ENCODE data around the gene TRIM24.

Gene TRIM24

DNA sequence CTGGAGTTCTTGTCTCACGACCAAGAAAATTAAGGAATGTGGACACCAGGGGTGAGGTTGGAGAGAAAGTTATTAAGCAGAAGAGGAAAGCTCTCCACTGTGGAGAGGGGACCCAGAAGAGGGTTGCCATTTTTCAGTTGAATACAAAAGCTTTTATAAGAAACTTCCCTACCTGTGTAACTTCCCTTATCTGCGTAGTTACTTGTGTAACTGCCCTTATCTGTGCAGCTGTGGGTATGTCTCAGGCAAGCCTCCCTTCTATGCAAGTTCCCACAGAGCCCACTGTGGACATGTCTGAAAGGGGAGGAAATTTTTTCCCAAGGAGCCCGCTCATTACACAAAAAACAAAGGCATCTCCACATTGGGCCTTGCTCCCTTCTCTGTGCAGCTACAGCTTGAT is 146.2 kb downstream of the TRIM24 start:
- Histone ChIP-seq H3F3A (ENCODE audit: low read depth) (no peaks in the 10 kb centered on the region; the same call in 1 of the 2 replicates), H3K79me2 (ENCODE audit: insufficient read depth, low read length) (no peaks in the 10 kb centered on the region), H3K27me3 (ENCODE audit: insufficient read depth, low read length, poor library complexity, severe bottlenecking) (no peaks in the 10 kb centered on the region), H3K36me3 (ENCODE audit: insufficient read depth, low read length) (no peaks in the 10 kb centered on the region), H3K4me3 (ENCODE audit: low read length, poor library complexity, severe bottlenecking) (no peak overlapping the region), H3K9me3 (ENCODE audit: insufficient read depth, low read depth, low read length) (peaks cover 4% of the 10 kb centered on the region; the same call in 1 of the 2 replicates), H3K9me2 (replicated peaks; ENCODE audit: low read depth, low read length) (no peaks in the 10 kb centered on the region), H4K20me1 (ENCODE audit: insufficient read depth, low read length, poor library complexity, severe bottlenecking) (no peaks in the 10 kb centered on the region), H3K4me1 (ENCODE audit: insufficient read depth, low read length, poor library complexity, severe bottlenecking) (peaks cover 51% of the 10 kb centered on the region), H3K4me2 (ENCODE audit: low read depth, low read length, poor library complexity, severe bottlenecking) (no peak overlapping the region), H3K9ac (ENCODE audit: low read depth, low read length, poor library complexity, severe bottlenecking) (no peak overlapping the region), H2AFZ (ENCODE audit: low read length) (no peak overlapping the region)
- TF ChIP-seq CTCF (conservative IDR thresholded peaks at IDR 0.05; ENCODE audit: low read length) (no peak), EZH2phosphoT487 (IDR thresholded peaks at IDR 0.05; ENCODE audit: borderline replicate concordance) (no peak)

GRCh38 chr7:138607216-138608126 is 147.4 kb downstream of the TRIM24 start:
- H3K4me1 ChIP-seq (ENCODE audit: insufficient read depth, low read length, poor library complexity, severe bottlenecking) = peaks cover 40% of the 10 kb centered on the region
- H3K27me3 ChIP-seq (ENCODE audit: insufficient read depth, low read length, poor library complexity, severe bottlenecking) = no peaks in the 10 kb centered on the region
- peaks cover 4% of the 10 kb centered on the region; the same call in 1 of the 2 replicates for H3K9me3 ChIP-seq (ENCODE audit: insufficient read depth, low read depth, low read length)
- no peak overlapping the region for H3K4me3 ChIP-seq (ENCODE audit: low read length, poor library complexity, severe bottlenecking)
- no peaks in the 10 kb centered on the region for H4K20me1 ChIP-seq (ENCODE audit: insufficient read depth, low read length, poor library complexity, severe bottlenecking)
- H3K79me2 ChIP-seq (ENCODE audit: insufficient read depth, low read length) = no peaks in the 10 kb centered on the region
- no peak overlapping the region for H2AFZ ChIP-seq (ENCODE audit: low read length)
- H3K9ac ChIP-seq (ENCODE audit: low read depth, low read length, poor library complexity, severe bottlenecking) = no peak overlapping the region
- no peaks in the 10 kb centered on the region for H3K9me2 ChIP-seq (replicated peaks; ENCODE audit: low read depth, low read length)
- H3K4me2 ChIP-seq (ENCODE audit: low read depth, low read length, poor library complexity, severe bottlenecking) = no peak overlapping the region
- no peaks in the 10 kb centered on the region; the same call in 1 of the 2 replicates for H3F3A ChIP-seq (ENCODE audit: low read depth)
- H3K36me3 ChIP-seq (ENCODE audit: insufficient read depth, low read length) = no peaks in the 10 kb centered on the region
- no peak for TF ChIP-seq CTCF (conservative IDR thresholded peaks at IDR 0.05; ENCODE audit: low read length)
- no peak for TF ChIP-seq EZH2phosphoT487 (IDR thresholded peaks at IDR 0.05; ENCODE audit: borderline replicate concordance)

DNA sequence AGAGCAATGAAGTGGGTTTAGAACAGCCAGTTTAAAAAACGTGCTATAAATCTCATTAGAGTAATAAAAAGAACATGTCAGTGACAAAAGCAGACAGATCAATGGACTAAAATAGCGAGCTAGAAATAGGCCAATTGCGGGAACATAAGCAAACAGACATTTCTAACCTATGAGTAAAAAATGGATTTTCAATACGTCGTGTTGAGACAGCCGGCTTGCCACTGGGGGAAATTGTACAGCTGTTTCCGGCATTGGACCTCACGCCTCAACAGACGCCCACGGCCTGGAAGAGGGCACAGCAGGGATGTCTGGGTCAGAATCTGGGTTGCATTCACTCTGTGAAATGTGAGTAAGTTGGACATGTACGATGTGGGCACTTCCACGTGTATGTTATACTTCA is 148.2 kb downstream of the TRIM24 start:
- no peak overlapping the region for H2AFZ ChIP-seq (ENCODE audit: low read length)
- peaks cover 32% of the 10 kb centered on the region for H3K4me1 ChIP-seq (ENCODE audit: insufficient read depth, low read length, poor library complexity, severe bottlenecking)
- no peaks in the 10 kb centered on the region for H3K79me2 ChIP-seq (ENCODE audit: insufficient read depth, low read length)
- no peak overlapping the region for H3K9ac ChIP-seq (ENCODE audit: low read depth, low read length, poor library complexity, severe bottlenecking)
- no peaks in the 10 kb centered on the region for H3K36me3 ChIP-seq (ENCODE audit: insufficient read depth, low read length)
- TF ChIP-seq EZH2phosphoT487 (IDR thresholded peaks at IDR 0.05; ENCODE audit: borderline replicate concordance) (no peak), CTCF (conservative IDR thresholded peaks at IDR 0.05; ENCODE audit: low read length) (no peak)
- H3K27me3 ChIP-seq (ENCODE audit: insufficient read depth, low read length, poor library complexity, severe bottlenecking) = no peaks in the 10 kb centered on the region
- H4K20me1 ChIP-seq (ENCODE audit: insufficient read depth, low read length, poor library complexity, severe bottlenecking) = no peaks in the 10 kb centered on the region
- no peak overlapping the region for H3K4me2 ChIP-seq (ENCODE audit: low read depth, low read length, poor library complexity, severe bottlenecking)
- no peak overlapping the region for H3K4me3 ChIP-seq (ENCODE audit: low read length, poor library complexity, severe bottlenecking)
- H3K9me3 ChIP-seq (ENCODE audit: insufficient read depth, low read depth, low read length) = peaks cover 4% of the 10 kb centered on the region; the same call in 1 of the 2 replicates
- no peaks in the 10 kb centered on the region for H3K9me2 ChIP-seq (replicated peaks; ENCODE audit: low read depth, low read length)
- H3F3A ChIP-seq (ENCODE audit: low read depth) = no peaks in the 10 kb centered on the region
